ENCODE results near the gene SORBS2.

DNA sequence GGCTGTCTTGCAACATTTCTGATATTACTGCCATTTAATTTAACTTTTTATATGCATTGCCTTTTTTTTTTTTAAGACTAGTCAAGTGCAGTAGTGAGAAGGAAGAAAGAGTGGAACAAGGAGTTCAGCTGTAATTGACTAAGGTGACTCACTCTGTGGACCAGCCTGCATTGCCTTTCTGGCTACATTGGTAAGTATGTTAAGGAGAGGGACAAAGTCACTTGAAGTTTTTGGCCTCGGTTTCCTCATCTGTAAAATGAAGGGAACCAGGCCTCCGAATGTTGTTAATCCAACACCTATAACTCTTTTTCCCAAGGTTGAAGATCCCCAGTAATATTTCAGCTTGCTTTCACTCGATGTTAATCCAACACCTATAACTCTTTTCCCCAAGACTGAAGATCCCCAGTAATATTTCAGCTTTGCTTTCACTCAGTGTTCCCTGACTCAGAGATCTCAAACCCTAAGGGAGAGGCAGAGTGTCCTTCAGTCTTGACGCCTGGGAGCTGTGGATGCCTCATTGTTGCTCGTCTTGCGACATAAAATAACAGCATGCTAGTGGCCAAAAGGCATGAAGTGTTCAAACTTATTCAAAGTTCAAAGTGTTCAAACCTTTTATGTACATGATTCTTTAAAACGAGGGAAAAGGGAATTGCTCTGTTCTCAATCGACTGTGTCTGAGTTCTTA is 102.0 kb downstream of the SORBS2 start:
- TF ChIP-seq, protein P1, sequence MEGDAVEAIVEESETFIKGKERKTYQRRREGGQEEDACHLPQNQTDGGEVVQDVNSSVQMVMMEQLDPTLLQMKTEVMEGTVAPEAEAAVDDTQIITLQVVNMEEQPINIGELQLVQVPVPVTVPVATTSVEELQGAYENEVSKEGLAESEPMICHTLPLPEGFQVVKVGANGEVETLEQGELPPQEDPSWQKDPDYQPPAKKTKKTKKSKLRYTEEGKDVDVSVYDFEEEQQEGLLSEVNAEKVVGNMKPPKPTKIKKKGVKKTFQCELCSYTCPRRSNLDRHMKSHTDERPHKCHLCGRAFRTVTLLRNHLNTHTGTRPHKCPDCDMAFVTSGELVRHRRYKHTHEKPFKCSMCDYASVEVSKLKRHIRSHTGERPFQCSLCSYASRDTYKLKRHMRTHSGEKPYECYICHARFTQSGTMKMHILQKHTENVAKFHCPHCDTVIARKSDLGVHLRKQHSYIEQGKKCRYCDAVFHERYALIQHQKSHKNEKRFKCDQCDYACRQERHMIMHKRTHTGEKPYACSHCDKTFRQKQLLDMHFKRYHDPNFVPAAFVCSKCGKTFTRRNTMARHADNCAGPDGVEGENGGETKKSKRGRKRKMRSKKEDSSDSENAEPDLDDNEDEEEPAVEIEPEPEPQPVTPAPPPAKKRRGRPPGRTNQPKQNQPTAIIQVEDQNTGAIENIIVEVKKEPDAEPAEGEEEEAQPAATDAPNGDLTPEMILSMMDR (IDR thresholded peaks at IDR 0.05), result no peak
- TF ChIP-seq POLR2A (IDR thresholded peaks at IDR 0.05), result no peak
- TF ChIP-seq EP300 (IDR thresholded peaks at IDR 0.05), result peak in 1 of 2 donors; percentile 59

Measured in tibial nerve (tissue), 4 donors.